Nucleus accumbens (tissue), 56 donors: ENCODE measurements around the gene GATA5.

ENCODE experiments used
- DNase-seq, 56 donors: peaks; one replicate each; lab custom pipeline; 2025; lab: John Stamatoyannopoulos, UW

The GATA5 gene

DNA sequence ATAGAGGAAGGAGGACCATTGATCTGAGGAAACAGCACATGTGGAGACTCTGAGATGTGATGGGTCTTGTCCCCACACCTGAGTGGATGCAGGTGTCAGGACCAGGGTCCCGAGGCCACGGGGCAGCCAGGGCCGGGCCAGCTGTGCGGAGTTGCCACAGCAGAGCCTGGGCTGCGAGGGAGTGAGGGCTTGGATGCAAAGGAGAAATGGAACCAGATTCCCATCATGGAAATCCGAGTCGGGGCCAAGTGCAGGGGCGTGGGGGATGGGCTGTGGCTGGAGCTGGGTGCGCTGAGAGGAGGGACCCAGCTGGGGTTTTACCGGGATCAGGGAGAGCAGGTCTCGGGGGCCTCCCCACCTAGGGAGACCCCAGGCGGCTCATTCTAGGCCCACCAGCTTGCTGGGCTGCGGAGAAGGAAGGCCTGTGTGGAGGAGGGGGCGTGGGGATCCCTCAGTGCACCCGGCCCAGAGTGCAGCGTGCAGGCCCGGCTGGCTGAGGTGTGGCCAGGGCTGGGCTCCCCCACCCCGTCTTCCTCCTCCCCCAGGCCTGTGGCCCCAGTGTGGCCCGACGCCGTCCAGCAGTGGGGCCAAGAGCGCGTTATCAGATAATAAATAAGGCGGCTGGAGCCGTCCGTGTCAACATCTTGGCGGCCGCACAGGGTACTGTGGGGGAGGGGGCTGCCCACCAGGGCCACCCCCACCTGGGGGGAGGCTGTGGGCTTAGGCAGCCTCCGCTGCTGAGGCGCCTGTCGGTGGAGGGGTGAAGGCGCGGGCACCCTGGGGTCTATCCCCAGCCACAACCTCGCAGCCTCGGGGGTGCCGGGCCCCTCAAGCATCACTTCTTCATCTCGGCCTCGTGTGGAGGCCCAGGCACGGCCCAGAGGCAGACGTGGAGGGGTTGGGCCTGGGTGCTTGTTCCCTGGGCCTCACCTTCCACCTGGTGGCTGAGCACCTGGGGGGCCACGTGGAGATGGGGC, 17.2 kb downstream of the GATA5 start:
- DNase-seq, result no peak

DNA sequence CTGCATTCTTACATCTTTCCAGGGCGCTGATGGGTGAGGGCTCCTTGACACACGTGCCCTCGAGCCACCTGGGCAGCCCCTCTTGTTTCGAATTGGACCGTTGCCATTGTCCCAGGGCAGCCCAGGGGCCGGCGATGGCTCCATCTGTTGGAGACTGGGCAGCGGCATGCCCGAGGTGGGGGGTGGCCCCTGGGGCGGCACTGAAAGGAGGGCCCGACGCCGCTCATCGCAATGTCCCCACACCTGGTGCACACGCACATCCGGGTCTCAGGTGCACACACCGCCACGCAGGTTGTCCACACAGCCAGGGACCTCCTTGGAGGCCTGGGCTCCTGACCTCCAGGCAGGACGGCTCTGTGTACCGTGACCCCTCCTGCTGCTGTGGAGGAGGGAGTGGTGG, 18.0 kb downstream of the GATA5 start:
- DNase-seq, result no peak

DNA sequence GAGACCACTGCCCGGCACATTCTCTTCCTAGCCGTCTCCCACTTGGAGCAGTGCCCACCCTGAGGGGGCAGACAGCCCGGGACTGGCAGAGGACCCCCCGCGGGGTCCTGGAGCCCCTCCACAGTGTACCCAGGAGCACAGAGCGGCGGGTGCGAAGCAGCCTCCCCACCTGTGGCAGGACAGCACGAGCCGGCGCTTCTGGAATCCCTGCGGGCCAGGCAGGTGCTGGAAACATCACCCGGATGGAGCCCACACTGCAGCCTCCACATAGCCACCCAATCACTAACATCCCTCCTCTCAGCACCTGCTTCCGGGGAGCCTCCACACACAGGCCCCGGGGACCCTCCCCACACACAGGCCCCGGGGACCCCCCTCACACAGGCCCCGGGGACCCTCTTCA, 18.7 kb downstream of the GATA5 start:
- DNase-seq, result no peak

DNA sequence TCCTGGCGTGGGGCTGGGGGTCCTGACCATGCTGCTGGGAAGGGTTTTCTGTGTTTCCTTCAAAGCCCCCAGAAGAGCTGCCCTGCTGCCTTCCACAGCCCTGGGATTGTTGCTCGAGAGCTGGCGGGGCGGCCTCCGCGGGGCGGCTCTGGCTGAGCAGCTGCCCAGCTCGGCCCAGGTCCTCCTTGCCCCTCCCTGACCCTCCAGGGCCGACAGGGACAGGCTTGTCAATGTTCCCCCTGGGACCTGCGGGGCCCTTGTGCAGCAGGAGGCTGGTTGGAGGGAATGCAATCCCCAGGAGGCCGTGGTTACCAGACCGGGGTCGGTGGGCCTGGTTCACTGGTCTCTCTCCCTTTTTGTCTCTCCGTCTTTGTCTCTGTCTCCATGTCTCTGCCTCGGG, 19.9 kb downstream of the GATA5 start:
- no peak for DNase-seq

DNA sequence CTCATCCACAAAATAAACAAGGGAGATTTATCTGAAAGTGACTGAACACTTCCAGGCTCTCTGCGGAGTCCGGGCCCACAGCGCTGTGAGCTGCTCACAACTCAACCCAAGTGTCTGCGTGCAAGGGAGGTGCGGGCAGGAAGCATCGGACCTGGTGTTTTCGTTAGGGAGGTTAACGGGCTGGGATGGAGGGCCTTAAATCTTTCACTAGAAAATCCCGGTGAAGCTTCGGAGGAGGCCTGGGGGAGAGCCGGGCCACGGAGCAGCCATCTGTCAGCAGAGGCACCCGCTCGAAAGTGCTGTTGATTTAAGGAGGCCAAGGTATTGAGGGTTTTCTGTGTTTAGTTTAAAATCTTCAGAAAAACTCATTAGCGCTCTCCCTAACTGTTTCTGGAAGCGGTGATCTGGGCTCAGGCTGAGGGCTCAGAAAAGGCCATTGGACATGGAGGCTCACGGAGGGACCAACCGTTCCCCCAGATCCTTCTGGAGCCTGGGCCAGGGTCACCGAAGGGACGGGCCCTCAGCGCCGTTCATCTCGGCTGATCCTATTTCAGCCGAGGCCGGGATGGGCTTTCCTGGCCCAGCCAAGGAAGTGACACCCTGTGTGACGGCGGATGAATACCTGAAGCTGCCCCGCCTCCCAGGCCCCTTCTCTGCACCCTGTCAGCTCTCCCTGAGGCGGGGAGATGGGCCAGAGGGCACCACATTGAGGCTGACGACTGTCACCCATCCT, 20.7 kb downstream of the GATA5 start:
- DNase-seq, result no peak

DNA sequence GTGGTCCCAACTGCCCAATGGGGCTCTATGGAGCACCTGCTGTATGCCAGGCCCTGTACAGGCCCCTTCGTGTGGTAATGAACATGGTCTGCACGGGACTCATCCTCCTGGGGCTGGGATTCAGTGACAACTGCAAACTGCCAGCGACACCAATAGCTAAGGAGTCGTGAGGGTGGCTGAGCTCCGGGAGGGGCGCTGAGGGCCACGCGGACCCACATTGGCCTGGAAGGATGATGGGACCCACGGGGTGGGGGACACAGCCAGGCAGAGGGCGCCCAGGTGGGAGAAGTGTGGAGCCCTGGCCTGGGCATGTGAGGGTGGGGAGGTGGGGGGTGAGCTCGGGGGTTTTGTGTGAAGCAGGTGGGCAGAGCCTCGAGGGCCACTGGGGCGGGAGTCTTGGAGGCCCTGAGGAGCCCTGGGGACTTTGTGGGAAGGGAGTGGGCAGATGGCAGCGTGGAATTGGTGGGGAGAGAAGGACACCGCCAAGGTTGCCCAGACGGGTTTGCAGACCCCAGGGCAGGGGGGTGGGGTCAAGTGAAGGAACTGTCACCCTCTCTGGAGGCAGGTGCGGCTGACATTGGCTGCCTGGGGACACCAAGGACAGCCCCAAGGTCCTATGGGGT, 22.5 kb downstream of the GATA5 start:
- DNase-seq, result no peak

DNA sequence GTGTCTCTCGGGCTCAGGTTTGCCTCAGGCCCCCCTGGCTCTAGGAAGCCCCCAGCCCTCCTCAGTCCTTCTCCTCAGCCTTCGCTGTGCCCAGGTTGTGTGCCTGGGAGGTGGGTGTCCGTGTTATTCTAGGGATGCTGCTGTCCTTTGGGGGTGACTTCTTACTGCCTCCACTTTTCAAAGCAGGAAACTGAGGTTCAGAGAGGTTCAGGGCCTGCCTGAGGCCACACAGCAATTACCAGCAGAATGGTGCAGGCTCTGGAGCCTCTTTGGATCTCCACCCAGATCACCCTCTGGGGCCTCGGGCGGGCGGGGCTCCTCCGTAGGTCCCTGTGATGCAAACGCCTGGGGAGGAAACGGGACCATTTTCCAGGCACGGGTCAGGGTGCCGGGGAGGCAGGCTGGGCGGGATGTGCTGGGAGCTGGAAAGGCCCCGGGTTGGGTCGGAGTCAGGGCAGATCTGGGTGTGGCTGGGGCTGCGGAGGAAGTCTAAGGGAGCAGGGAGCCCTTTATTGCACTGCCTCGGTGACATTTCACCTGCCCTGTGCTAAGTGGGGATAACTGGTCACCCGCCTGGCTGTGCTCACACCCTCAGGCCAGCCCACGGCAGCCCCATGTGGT, 23.2 kb downstream of the GATA5 start:
- DNase-seq, result no peak

DNA sequence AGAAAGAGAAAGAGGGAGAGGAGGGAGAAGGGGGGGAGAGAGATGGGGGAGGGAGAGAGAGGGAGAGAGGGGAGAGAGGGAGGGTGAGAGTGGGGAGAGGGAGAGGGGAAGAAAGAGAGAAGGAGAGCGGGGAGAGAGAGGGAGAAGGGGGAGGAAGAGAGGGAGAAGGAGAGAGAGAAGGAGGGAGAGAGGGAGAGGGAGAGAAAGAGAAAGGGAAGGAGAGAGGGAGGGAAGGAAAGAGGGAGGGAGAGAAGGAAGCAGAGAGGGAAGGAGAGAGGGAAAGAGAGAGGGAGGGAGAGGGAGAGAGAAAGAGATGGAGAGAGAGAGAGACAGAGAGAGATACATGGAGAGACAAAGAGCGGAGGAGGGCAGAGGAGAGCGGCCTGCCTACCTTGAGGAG, 23.8 kb downstream of the GATA5 start:
- no peak for DNase-seq

DNA sequence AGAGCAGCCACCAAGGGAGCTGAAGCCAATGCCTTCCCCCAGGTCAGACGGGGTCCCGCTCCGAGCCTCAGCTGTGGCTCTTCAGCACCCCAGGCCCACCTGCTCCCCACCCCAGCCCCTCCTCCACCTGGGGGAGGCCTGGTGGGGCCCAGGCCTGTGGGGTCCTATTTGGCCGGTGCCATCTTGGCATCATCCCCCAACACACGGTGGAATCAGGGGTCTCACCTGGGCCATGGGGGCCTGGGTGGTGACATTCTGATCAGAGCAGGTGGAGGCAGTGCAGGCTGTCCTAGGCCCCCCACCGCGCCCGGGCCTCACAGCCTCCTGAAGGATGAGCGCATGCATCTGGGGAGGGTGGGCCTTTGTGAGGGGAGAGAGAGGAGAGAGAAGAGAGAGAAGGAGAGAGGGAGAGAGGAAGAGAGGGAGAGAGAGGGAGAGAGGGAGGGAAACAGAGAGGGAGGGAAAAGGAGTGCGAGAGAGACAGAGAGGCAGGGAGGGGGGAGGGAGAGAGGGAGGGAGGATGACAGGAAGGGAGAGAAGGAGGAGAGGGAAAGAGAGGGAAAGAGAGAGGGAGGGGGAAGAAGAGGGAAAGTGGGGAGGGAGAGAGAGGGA, 24.5 kb downstream of the GATA5 start:
- no peak for DNase-seq

DNA sequence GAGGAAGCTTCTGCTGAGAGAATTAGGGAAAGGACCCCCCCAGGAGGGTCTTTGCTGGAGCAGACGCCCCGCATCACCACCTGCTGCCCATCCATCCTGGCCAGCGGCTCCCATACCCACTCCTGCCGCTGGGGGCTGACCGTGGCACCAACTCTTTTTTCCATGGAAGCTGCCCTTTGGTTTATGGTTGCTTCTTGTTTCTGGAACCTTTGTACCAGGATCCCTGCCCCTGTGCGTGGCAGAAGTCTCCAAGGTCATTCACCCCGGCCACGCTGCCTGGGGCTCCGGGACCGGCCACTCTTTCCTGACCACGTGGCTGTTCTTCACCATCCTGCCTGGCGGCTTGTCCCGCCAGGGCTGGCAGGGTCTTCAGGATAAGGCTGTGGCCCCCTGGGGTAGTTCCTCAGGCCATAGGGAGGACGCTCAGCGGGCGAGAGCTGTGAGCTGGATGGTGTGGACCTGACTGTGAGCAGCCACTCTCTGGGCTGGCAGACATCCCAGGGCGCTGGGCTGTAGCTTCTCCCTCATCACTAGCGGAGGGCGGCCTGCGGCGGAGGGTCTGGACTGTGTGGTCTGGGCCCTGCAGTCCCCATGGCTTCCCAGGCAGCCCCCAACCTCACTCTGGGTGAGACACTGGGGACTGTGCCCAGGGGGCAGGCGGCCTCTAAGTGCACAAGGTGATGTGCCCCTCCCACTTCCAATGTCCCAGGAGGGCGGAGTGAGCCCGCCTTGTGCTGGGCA, 25.7 kb downstream of the GATA5 start:
- DNase-seq, result no peak

DNA sequence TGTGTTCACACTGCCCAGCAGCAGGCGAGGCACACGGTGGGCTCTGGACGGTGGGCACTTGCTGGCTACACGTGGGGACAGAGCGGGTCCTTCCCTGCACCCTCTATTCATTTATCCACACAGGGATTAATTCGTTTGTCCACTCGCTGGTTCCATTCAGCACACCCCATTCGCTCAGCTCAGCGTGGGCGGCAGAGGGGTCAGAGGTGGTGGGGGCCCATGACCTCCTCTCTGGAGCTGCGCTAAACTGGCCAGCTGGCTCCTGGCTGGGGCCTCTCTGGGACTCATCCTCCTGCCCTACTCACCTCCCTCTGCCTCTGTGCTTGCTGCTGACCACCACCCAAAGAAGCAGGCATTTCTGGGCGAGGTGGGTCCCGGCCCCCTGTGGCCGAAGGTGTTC, 27.0 kb downstream of the GATA5 start:
- DNase-seq, result no peak

DNA sequence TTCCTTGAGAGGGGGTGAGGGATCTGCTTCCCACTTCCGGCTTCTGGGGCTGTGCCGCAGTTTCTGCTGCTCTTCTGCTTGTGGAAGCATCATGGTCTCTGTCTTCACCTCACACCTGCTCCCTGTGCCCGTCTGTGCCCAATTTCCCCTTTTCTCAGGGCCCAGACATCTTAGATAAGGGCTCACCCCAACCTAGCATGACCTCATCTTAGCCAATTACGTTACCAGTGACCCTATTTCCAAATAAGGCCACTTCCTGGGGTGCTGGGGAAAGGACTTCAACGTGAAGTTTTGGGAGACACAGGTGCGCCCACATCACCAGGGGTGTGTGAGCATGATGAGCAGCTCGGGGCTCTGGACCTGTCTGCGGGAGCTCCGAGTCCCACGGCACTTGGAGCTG, 27.8 kb downstream of the GATA5 start:
- no peak for DNase-seq

DNA sequence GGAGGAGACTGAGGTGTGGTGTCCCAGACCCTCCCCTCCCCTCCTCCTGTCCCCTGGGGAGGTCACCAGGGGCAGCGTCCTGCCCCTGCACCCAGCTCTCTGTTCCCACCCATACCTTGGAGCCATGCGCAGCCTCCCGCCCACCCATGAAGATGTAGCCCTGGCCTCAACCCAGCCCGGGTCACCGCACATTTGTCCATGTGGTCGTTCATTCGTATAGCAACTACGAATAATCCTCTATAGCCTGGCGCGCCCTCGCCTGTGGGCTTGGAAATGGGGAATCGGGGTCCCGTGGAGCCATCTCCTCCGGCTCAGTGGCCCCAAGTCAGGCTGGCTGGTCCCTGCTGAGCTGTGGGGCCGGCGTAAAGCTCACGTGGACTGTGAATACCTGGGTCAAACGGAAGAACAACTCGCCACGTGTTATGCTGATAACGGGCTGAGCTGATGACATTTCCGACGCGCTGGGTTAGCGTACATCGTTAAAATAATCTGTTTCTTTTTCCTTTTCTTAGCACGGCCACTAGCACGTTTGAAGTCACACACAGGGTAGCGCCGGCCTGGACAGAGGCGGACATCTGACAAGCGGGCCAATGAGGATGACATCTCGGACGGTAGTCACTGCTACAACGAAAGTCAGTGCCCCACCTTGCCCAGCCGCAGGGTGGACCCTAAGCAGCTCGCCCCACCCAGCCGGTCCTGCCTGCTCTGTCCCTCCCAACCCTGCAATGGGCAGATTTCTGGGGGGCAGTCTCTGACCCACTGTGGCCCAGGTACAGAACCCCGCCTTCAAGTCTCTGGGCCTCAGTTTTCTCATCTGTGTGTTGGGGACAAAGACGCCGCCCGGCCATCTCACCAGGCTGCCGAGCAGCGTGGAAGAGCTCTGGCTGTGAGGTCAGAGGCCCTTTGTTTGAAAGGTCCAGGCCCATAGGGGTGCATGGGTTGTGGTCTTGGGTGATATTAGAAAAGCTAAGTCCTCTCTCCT, 28.6 kb downstream of the GATA5 start:
- no peak for DNase-seq

DNA sequence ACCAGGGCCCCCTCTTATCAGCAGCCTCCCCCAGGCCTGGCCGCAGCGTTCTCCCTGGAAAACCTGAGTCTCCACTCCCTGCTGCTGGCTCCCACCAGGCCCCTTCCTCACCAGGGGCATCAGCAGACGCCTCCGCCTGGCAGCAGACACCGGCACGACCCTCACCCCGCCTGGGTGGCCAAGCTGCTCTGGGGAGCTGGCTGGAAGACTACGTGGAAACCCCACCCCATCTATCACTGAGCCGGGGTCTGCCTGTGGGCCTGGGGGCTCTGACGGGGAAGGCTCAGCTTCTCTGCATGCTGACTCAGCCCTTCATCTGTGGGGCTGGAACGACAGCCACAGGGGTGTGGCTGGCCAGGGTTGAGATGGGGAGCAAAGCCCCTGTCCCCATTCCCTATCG, 29.3 kb downstream of the GATA5 start:
- DNase-seq, result no peak

DNA sequence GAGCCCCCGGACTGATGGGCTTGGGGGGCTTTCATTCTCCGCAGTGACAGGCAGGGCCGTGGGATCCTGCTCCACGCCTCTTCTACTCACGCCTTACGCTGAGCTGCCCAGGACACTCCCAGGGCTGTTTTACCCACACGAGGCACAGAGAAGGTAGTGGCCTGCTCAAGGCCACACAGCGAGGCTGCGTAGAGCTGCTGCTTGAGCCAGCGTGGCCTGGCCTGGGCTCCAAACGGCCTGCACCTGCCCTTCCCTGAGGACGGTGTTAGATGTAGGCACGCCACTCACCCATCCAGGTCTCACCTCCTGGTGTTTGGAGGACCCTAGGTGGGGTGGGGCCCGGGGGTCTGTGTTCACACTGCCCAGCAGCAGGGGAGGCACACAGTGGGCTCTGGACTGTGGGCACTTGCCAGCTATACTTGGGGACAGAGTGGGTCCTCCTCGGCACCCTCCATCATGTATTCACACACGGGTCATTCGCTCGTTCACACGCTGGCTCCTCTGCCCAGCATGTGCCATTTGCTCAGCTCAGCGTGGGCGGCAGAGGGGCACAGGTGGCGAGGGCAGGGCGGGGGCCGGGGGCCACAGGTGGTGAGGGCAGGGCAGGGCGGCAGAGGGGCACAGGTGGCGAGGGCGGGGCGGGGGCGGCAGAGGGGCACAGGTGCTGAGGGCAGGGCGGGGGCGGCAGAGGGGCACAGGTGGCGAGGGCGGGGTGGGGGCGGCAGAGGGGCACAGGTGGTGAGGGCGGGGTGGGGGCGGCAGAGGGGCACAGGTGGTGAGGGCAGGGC, 30.0 kb downstream of the GATA5 start:
- no peak for DNase-seq

DNA sequence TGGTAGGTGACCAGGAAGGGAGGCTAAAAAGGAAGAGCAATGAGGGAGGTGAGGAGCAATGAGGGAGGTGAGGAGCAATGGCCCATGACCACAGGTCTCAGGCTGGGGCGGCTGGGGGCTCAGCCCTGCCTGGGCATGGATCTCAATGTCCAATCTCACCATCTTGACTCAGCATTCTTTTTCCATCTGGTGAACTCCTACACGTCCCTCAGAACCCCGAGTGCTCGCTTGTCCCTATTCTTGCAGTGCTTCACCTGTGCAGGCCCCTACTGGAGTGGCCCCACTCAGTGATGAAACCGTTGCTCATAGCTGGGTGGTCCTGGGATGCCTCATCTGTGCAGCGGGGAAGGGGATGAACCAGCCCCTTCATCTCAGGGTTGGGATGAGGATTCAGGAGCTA, 31.5 kb downstream of the GATA5 start:
- DNase-seq, result no peak

DNA sequence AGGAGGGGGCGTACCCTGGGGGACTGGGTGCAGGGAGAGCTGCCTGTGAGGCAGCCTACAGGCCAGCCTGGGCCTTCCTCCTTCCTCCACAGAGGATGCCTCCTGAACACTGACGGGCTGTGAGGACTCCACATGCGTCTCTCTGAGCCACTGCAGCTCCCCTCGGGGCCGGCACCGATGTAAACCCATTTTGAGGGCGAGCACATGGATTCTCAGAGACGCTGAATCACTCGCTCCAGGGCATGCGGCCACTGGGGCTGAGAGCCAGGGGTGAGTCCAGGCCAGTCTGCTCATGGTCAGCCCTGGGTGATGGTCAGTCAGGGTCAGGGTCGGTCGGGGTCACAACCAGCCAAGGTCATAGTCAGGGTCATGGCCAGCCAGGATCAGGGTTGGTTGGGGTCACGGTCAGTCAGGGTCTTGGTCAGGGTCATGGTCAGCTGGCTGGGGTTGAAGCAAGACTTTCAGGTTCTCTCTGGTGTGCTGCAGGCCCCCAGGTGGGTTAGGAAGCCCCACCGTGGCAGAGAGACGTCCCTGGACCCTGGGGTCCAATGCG, 33.7 kb downstream of the GATA5 start:
- DNase-seq, result no peak
